Peyer's patch (tissue), 4 donors: ENCODE data around the gene MUC13. TPM values are rescaled to one million over a fixed set of nuclear protein-coding genes. Genes with fewer than 3 reads are reported as not detected.

ENCODE experiments used
- DNase-seq, 3 donors: peaks; one replicate each; pipeline ENCODE4 v3.0.0-alpha.2; 2017 to 2019
- H3K27ac ChIP-seq, 4 donors: fragments of 200-600 bp; sonication (generic); one replicate each; pipeline ENCODE4 v1.5.1; 2016 to 2019
- H3K27me3 ChIP-seq, 2 donors: fragments of 200-600 bp; sonication (generic); one replicate each; pipeline ENCODE4 v1.5.1; 2019
- H3K36me3 ChIP-seq, 3 donors: fragments of 200-600 bp; sonication (generic); one replicate each; pipeline ENCODE4 v1.5.1; 2016 to 2019
- H3K4me1 ChIP-seq, 4 donors: fragments of 200-600 bp; sonication (generic); one replicate each; pipeline ENCODE4 v1.5.1; 2016 to 2019
- H3K4me3 ChIP-seq, 4 donors: fragments of 200-600 bp; sonication (generic); 1 replicate in 3 of 4; 2 replicates in 1 of 4; pipeline ENCODE4 v1.5.1; 2016 to 2019; ENCODE audit warnings: mild to moderate bottlenecking in 1 of 4
- H3K9me3 ChIP-seq, 4 donors: fragments of 200-600 bp; sonication (generic); one replicate each; pipeline ENCODE4 v1.5.1; 2016 to 2019; ENCODE audit warnings: mild to moderate bottlenecking in 1 of 4
- CTCF ChIP-seq, 6 experiments: fragments of 450-650 bp in 4 of 6; fragments of 200-600 bp in 2 of 6; sonication (generic) in 1 of 6; IDR thresholded peaks; one replicate each; pipeline ENCODE4 v1.5.1; 2017 to 2019; ENCODE audit warnings: antibody characterized with exemption in 6 of 6, mild to moderate bottlenecking in 3 of 6, moderate library complexity in 1 of 6
- POLR2A ChIP-seq, 2 donors: fragments of 450-650 bp; IDR thresholded peaks; one replicate each; pipeline ENCODE4 v1.5.1; 2017; ENCODE audit warnings: antibody characterized with exemption in 2 of 2, mild to moderate bottlenecking in 2 of 2, moderate library complexity in 2 of 2
- total RNA-seq, 4 donors: library from RNA; depleted of rRNA; stranded (reverse); fragments of >200 nt; gene quantifications; one replicate each; pipeline ENCODE4 v1.1.0, GENCODE V29; 2016

The MUC13 gene
- total RNA-seq, 4 donors from 2014 or later = 14.0 to 612 (median 512) TPM

GRCh38 chr3:124916837-124917409 lies 17.6 kb downstream of the MUC13 start:
- DNase-seq = peak in 1 of 3 donors; percentile 55
- no peaks in the 10 kb centered on the region for H3K27me3 ChIP-seq
- H3K36me3 ChIP-seq = peaks cover 0 to 83% (median 3%) of the 10 kb centered on the region in 3 donors
- H3K9me3 ChIP-seq = no peaks in the 10 kb centered on the region
- no peak overlapping the region for H3K4me3 ChIP-seq
- TF ChIP-seq POLR2A (IDR thresholded peaks at IDR 0.05) (peak in 1 of 2 donors; percentile 8), CTCF (IDR thresholded peaks at IDR 0.05) (no peak)
- no peak overlapping the region for H3K27ac ChIP-seq
- H3K4me1 ChIP-seq = no peaks in the 10 kb centered on the region

GRCh38 chr3:124915254-124915653 lies 19.3 kb downstream of the MUC13 start:
- Histone ChIP-seq H3K4me3 (no peak overlapping the region), H3K36me3 (peaks cover 0 to 80% (median 0%) of the 10 kb centered on the region in 3 donors), H3K27ac (no peak overlapping the region), H3K4me1 (no peaks in the 10 kb centered on the region), H3K27me3 (no peaks in the 10 kb centered on the region), H3K9me3 (no peaks in the 10 kb centered on the region)
- DNase-seq = no peak
- TF ChIP-seq CTCF (IDR thresholded peaks at IDR 0.05) = no peak
- no peak for TF ChIP-seq POLR2A (IDR thresholded peaks at IDR 0.05)

GRCh38 chr3:124907957-124908356 lies 26.6 kb downstream of the MUC13 start:
- H3K4me1 ChIP-seq = no peaks in the 10 kb centered on the region
- H3K36me3 ChIP-seq = peaks cover 0 to 72% (median 0%) of the 10 kb centered on the region in 3 donors
- H3K27me3 ChIP-seq = no peaks in the 10 kb centered on the region
- no peak overlapping the region for H3K4me3 ChIP-seq
- no peak for DNase-seq
- no peaks in the 10 kb centered on the region for H3K9me3 ChIP-seq
- TF ChIP-seq CTCF (IDR thresholded peaks at IDR 0.05) = no peak
- TF ChIP-seq POLR2A (IDR thresholded peaks at IDR 0.05) = no peak
- no peak overlapping the region for H3K27ac ChIP-seq

- Histone ChIP-seq H3K9me3 (no peaks in the 10 kb centered on the region), H3K4me1 (no peaks in the 10 kb centered on the region), H3K36me3 (peaks cover 0 to 45% (median 0%) of the 10 kb centered on the region in 3 donors), H3K27me3 (no peaks in the 10 kb centered on the region), H3K4me3 (no peak overlapping the region), H3K27ac (no peak overlapping the region)
- peak in 1 of 2 donors; percentile 11 for TF ChIP-seq POLR2A (IDR thresholded peaks at IDR 0.05)
- TF ChIP-seq CTCF (IDR thresholded peaks at IDR 0.05) = no peak
- DNase-seq = no peak
These were observed 29.6 kb downstream of the MUC13 start for GRCh38 chr3:124904835-124905492.

GRCh38 chr3:124903896-124904834 lies 30.4 kb downstream of the MUC13 start:
- H3K27ac ChIP-seq = no peak overlapping the region
- TF ChIP-seq CTCF (IDR thresholded peaks at IDR 0.05) (no peak), POLR2A (IDR thresholded peaks at IDR 0.05) (no peak)
- no peak overlapping the region for H3K4me3 ChIP-seq
- H3K4me1 ChIP-seq = no peaks in the 10 kb centered on the region
- no peaks in the 10 kb centered on the region for H3K27me3 ChIP-seq
- DNase-seq = no peak
- H3K36me3 ChIP-seq = peaks cover 0 to 37% (median 0%) of the 10 kb centered on the region in 3 donors
- no peaks in the 10 kb centered on the region for H3K9me3 ChIP-seq
